GM12878 (cell line): ENCODE data around the gene NOD1. TPM values are rescaled to one million over a fixed set of nuclear protein-coding genes. Genes with fewer than 3 reads are reported as not detected.

Experiments
- ATAC-seq: fragments of 200-7000 bp; cut with Tn5 transposase; 3 replicates; pipeline ENCODE4 v1.9.1; 2020; ENCODE audit warnings: mild to moderate bottlenecking, moderate library complexity
- BruUV-seq: library from RNA; stranded (reverse); fragments of 400-500 nt; replicated peaks from 2 replicates; lab custom pipeline; 2021; lab: Mats Ljungman, UMichigan
- CTCF ChIA-PET: fragments of 300-600 bp; sonication (Branson Sonifier 250); formaldehyde crosslinking; extraction: SDS; loops from one replicate; lab custom pipeline; 2021; ENCODE audit warnings: inconsistent platforms; lab: Yijun Ruan, JAX
- POLR2A ChIA-PET: fragments of 350-600 bp; formaldehyde crosslinking; extraction: SDS; loops from one replicate; lab custom pipeline; 2021; ENCODE audit warnings: inconsistent platforms; lab: Charles Lee
- RAD21 ChIA-PET: fragments of 300-600 bp; sonication (Branson Sonifier 250); formaldehyde crosslinking; loops from one replicate; lab custom pipeline; 2023; ENCODE audit warnings: antibody characterized with exemption; ENCODE audit not compliant: unreplicated experiment; lab: Charles Lee
- SMC1A ChIA-PET: fragments of 300-600 bp; sonication (Branson Sonifier 250); formaldehyde crosslinking; loops from one replicate; lab custom pipeline; 2023; ENCODE audit not compliant: unreplicated experiment, uncharacterized antibody; lab: Charles Lee
- DNase-seq: peaks from one replicate; pipeline ENCODE4 v3.0.0-alpha.2; 2011; ENCODE audit warnings: low read depth, low spot score
- FAIRE-seq: peaks from 3 replicates; lab custom pipeline; 2011; peaks lifted over from hg19 to GRCh38; lab: Jason Lieb, UNC
- H2AFZ ChIP-seq: 2 replicates; pipeline ENCODE4 v1.6.0; 2011; ENCODE audit warnings: low read depth, low read length, control low read depth; ENCODE audit not compliant: control insufficient read depth
- H3K27ac ChIP-seq: 2 replicates; pipeline ENCODE4 v1.5.1; 2011; ENCODE audit warnings: control low read depth; ENCODE audit not compliant: control insufficient read depth, insufficient read depth
- H3K27me3 ChIP-seq, 2 experiments: replicated peaks in 1 of 2; 2 replicates each; pipeline versions ENCODE4 v1.6.0 to v1.6.1; 2011; ENCODE audit warnings: low read length in 1 of 2; ENCODE audit not compliant: control insufficient read depth in 2 of 2, insufficient read depth in 2 of 2
- H3K36me3 ChIP-seq, 2 experiments: 2 replicates each; pipeline ENCODE4 v1.5.1; 2011; ENCODE audit warnings: low read length in 1 of 2; ENCODE audit not compliant: control insufficient read depth in 2 of 2, insufficient read depth in 2 of 2
- H3K4me1 ChIP-seq: 2 replicates; pipeline ENCODE4 v1.6.1; 2011; ENCODE audit warnings: mild to moderate bottlenecking, low read length, moderate library complexity, mixed read lengths; ENCODE audit not compliant: control insufficient read depth, insufficient read depth
- H3K4me2 ChIP-seq: 2 replicates; pipeline ENCODE4 v1.6.0; 2011; ENCODE audit warnings: control low read depth; ENCODE audit not compliant: control insufficient read depth, insufficient read depth
- H3K4me3 ChIP-seq: fragments of 200-600 bp; sonication (generic); 2 replicates; pipeline ENCODE4 v1.5.1; 2016
- H3K79me2 ChIP-seq: 2 replicates; pipeline ENCODE4 v1.6.0; 2011; ENCODE audit warnings: low read length; ENCODE audit not compliant: control insufficient read depth, insufficient read depth
- H3K9ac ChIP-seq: 2 replicates; pipeline ENCODE4 v1.8.0; 2011; ENCODE audit warnings: low read length, control low read depth, mixed read lengths; ENCODE audit not compliant: control insufficient read depth, insufficient read depth
- H3K9me3 ChIP-seq: replicated peaks from 3 replicates; pipeline ENCODE4 v1.5.1; 2011; ENCODE audit warnings: mild to moderate bottlenecking, low read length; ENCODE audit not compliant: control insufficient read depth, insufficient read depth
- H4K20me1 ChIP-seq: 2 replicates; pipeline ENCODE4 v1.6.0; 2011; ENCODE audit not compliant: control insufficient read depth, insufficient read depth
- BCLAF1 ChIP-seq: fragments of 450-650 bp; IDR thresholded peaks from 2 replicates; pipeline ENCODE4 v1.6.1; 2017; ENCODE audit warnings: antibody characterized with exemption, mild to moderate bottlenecking, moderate library complexity
- GATAD2B ChIP-seq: fragments of 450-650 bp; conservative IDR thresholded peaks from 2 replicates; pipeline ENCODE4 v1.6.1; 2017; ENCODE audit warnings: low read depth, mild to moderate bottlenecking, moderate library complexity
- IKZF1 ChIP-seq: fragments of 450-650 bp; conservative IDR thresholded peaks from 2 replicates; pipeline ENCODE4 v1.6.1; 2017; ENCODE audit warnings: antibody characterized with exemption, mild to moderate bottlenecking
- IRF5 ChIP-seq: fragments of 450-650 bp; IDR thresholded peaks from 2 replicates; pipeline ENCODE4 v1.6.1; 2017; ENCODE audit warnings: borderline replicate concordance
- PAX5 ChIP-seq: IDR thresholded peaks from 2 replicates; pipeline ENCODE4 v1.6.1; 2011; ENCODE audit warnings: low read depth, low read length, borderline replicate concordance
- SREBF1 ChIP-seq: IDR thresholded peaks from 2 replicates; pipeline ENCODE4 v1.6.1; 2012; ENCODE audit warnings: mild to moderate bottlenecking, low read length
- WRNIP1 ChIP-seq: IDR thresholded peaks from 2 replicates; pipeline ENCODE4 v1.6.1; 2011; ENCODE audit warnings: low read depth, low read length, improper control_type of control experiment, borderline replicate concordance
- WGBS: methylation state at CpG from one replicate; pipeline ENCODE4 v1.1.6; 2016; ENCODE audit warnings: low lambda C conversion rate; ENCODE audit not compliant: insufficient replicate concordance, insufficient coverage; ENCODE audit errors: missing lambda C conversion rate; 5-methylcytosine and 5-hydroxymethylcytosine counted together
- in situ Hi-C: fragments of 300-500 bp; cut with MboI; formaldehyde crosslinking; loops from 9 replicates; pipeline ENCODE4 v1.14.3; 2018; ENCODE audit warnings: mixed read lengths
- intact Hi-C: fragments of 100-400 bp; cut with micrococcal nuclease; formaldehyde crosslinking; loops from one replicate; pipeline ENCODE4 v1.14.2; 2022; ENCODE audit not compliant: unreplicated experiment
- polyA plus RNA-seq, 11 experiments: library from polyadenylated mRNA; depleted of rRNA in 4 of 11; unstranded in 6 of 11; stranded (reverse) in 5 of 11; fragments of >200 nt; fragmentation: Nextera tagmentation in 4 of 11; fragmentation: Illumina TruSeq in 1 of 11; extraction: Ambion mirVana in 4 of 11; extraction: Trizol in 1 of 11; gene quantifications; 1 replicate in 1 of 11; 2 replicates in 10 of 11; pipeline versions ENCODE4 v1.2.1 to v1.2.3, GENCODE V29; 2011 to 2016; ENCODE audit warnings: inconsistent platforms in 2 of 11, missing spikeins in 2 of 11, low read depth in 1 of 11
- total RNA-seq, 4 experiments: library from RNA; depleted of rRNA in 3 of 4; stranded (reverse); fragments of >200 nt in 3 of 4; fragmentation: Illumina TruSeq in 1 of 4; extraction: Trizol in 1 of 4; gene quantifications; 2 replicates each; pipeline versions ENCODE4 v1.2.1 to v1.2.3, GENCODE V29; 2013 to 2021

Gene NOD1
- total and polyA plus RNA-seq, 10 of the 15 experiments (the other 5 are each of a cell fraction or from before 2014, with no cell fraction given) = 1.8 to 14.6 (median 8.9) TPM

- no peak for ATAC-seq
- ChIA-PET SMC1A (interaction anchor here (1.2 kb wide), 1 partner anchor 273 kb away, joined by 4 read pairs; no protein-coding TSS in a partner anchor), RAD21 (no interaction called here), POLR2A (interaction anchor here (0.8 to 1.0 kb wide), 3 partner anchors 9 to 276 kb away, joined by 3 to 4 read pairs (median 4); no protein-coding TSS in a partner anchor), CTCF (interaction anchor here (0.6 kb wide), 1 partner anchor 161 kb away, joined by 3 read pairs; no protein-coding TSS in a partner anchor)
- DNase-seq = no peak
- Histone ChIP-seq H3K27ac (no peak overlapping the region), H2AFZ (no peak overlapping the region), H3K4me1 (peaks cover 19% of the 10 kb centered on the region), H3K79me2 (no peaks in the 10 kb centered on the region), H3K4me3 (no peak overlapping the region), H3K4me2 (no peak overlapping the region), H3K36me3 (peaks cover 12 to 19% of the 10 kb centered on the region in 2 experiments), H3K27me3 (no peaks in the 10 kb centered on the region), H3K9me3 (no peaks in the 10 kb centered on the region), H3K9ac (no peak overlapping the region), H4K20me1 (no peaks in the 10 kb centered on the region)
- WGBS = 91% methylated on average over 21 of the region's 21 CpGs
- no TSS peak for BruUV-seq
- in situ Hi-C loops (no loop called here), intact Hi-C loops (no loop called here)
- TF ChIP-seq IRF5 = no peak
- no peak for FAIRE-seq
Observed at GRCh38 chr7:30437823-30438574, 40.6 kb downstream of the NOD1 start.

GRCh38 chr7:30436518-30436917, 42.1 kb downstream of the NOD1 start:
- ChIA-PET SMC1A (interaction anchor here (0.6 to 1.4 kb wide), 2 partner anchors 14 to 52 kb away, joined by 3 to 5 read pairs; no protein-coding TSS in a partner anchor), RAD21 (no interaction called here), CTCF (interaction anchor here (0.5 to 1.4 kb wide), 2 partner anchors 108 to 161 kb away, joined by 3 read pairs; no protein-coding TSS in a partner anchor), POLR2A (no interaction called here)
- H3K27ac ChIP-seq = no peak overlapping the region
- H4K20me1 ChIP-seq = no peaks in the 10 kb centered on the region
- intact Hi-C loops = no loop called here
- ATAC-seq = no peak
- no peak overlapping the region for H2AFZ ChIP-seq
- no peak overlapping the region for H3K4me2 ChIP-seq
- H3K9me3 ChIP-seq = no peaks in the 10 kb centered on the region
- WGBS = 100% methylated on average over 1 of the region's 1 CpG
- H3K4me3 ChIP-seq = no peak overlapping the region
- TF ChIP-seq IKZF1 (no peak), PAX5 (no peak), BCLAF1 (no peak), GATAD2B (no peak), SREBF1 (no peak), WRNIP1 (no peak)
- H3K4me1 ChIP-seq = peaks cover 19% of the 10 kb centered on the region
- FAIRE-seq = no peak
- peaks cover 12 to 19% of the 10 kb centered on the region in 2 experiments for H3K36me3 ChIP-seq
- H3K79me2 ChIP-seq = no peaks in the 10 kb centered on the region
- H3K9ac ChIP-seq = no peak overlapping the region
- H3K27me3 ChIP-seq = no peaks in the 10 kb centered on the region
- no peak for DNase-seq
- no TSS peak for BruUV-seq
- in situ Hi-C loops = no loop called here
